SU-DHL-6 (cell line): ENCODE measurements around the gene NAT9.

ENCODE experiments used
- H2AFZ ChIP-seq: fragments of 200-600 bp; sonication (generic); 2 replicates; pipeline ENCODE4 v1.6.1; 2014; ENCODE audit warnings: low read depth, mild to moderate bottlenecking, moderate library complexity, mixed read lengths, antibody characterized with exemption, low read length; ENCODE audit not compliant: severe bottlenecking
- H3F3A ChIP-seq: fragments of 200-600 bp; shearing (Covaris generic); 2 replicates; pipeline ENCODE4 v1.6.0; 2016; ENCODE audit warnings: antibody characterized with exemption, mild to moderate bottlenecking; ENCODE audit not compliant: insufficient read depth
- H3K27ac ChIP-seq: fragments of 200-600 bp; sonication (generic); 2 replicates; pipeline ENCODE4 v1.5.1; 2016; ENCODE audit warnings: low read depth, mild to moderate bottlenecking, low read length, moderate library complexity, mixed read lengths
- H3K27me3 ChIP-seq: fragments of 200-600 bp; sonication (generic), shearing (Covaris generic); 2 replicates; pipeline ENCODE4 v1.6.0; 2014; ENCODE audit warnings: mild to moderate bottlenecking, low read length
- H3K36me3 ChIP-seq: fragments of 200-600 bp; sonication (generic); 2 replicates; pipeline ENCODE4 v1.6.1; 2014; ENCODE audit warnings: mild to moderate bottlenecking, low read length, mixed read lengths
- H3K4me2 ChIP-seq: fragments of 300-600, 200-600 bp; shearing (Covaris generic), sonication (generic); 2 replicates; pipeline ENCODE4 v1.6.0; 2014; ENCODE audit warnings: low read length, low read depth, mild to moderate bottlenecking; ENCODE audit not compliant: poor library complexity, severe bottlenecking
- H3K4me3 ChIP-seq: fragments of 200-600 bp; sonication (generic); 2 replicates; pipeline ENCODE4 v1.5.1; 2014; ENCODE audit warnings: antibody characterized with exemption, low read length, mild to moderate bottlenecking, mixed read lengths; ENCODE audit not compliant: insufficient read depth, poor library complexity, severe bottlenecking
- H3K79me2 ChIP-seq: fragments of 200-600 bp; sonication (generic); 2 replicates; pipeline ENCODE4 v1.6.1; 2014; ENCODE audit warnings: mild to moderate bottlenecking, low read length, moderate library complexity; ENCODE audit not compliant: insufficient read depth
- H3K9ac ChIP-seq: fragments of 200-600 bp; sonication (generic); 2 replicates; pipeline ENCODE4 v1.7.0; 2014; ENCODE audit warnings: mild to moderate bottlenecking, low read length
- H3K9me2 ChIP-seq: fragments of 200-600 bp; sonication (generic); replicated peaks from 2 replicates; pipeline ENCODE4 v1.6.1; 2014; ENCODE audit warnings: low read length; ENCODE audit not compliant: insufficient read depth
- H3K9me3 ChIP-seq: fragments of 200-600 bp; sonication (generic); 2 replicates; pipeline ENCODE4 v1.6.1; 2014; ENCODE audit warnings: low read length, mixed read lengths; ENCODE audit not compliant: insufficient read depth
- H4K20me1 ChIP-seq: fragments of 200-600 bp; sonication (generic); 2 replicates; pipeline ENCODE4 v1.6.1; 2014; ENCODE audit warnings: low read depth, mild to moderate bottlenecking, antibody characterized with exemption, low read length, moderate library complexity, mixed read lengths
- CTCF ChIP-seq: fragments of 200-600 bp; sonication (generic); IDR thresholded peaks from one replicate; pipeline ENCODE4 v1.5.1; 2017; ENCODE audit warnings: antibody characterized with exemption, mild to moderate bottlenecking, low read length, moderate library complexity; ENCODE audit not compliant: insufficient read depth, poor library complexity, severe bottlenecking
- EZH2phosphoT487 ChIP-seq: fragments of 200-600 bp; sonication (generic), shearing (Covaris generic); conservative IDR thresholded peaks from 2 replicates; pipeline ENCODE4 v1.6.1; 2018; ENCODE audit warnings: mild to moderate bottlenecking, antibody characterized with exemption, low read length, moderate library complexity, mixed read lengths

Gene NAT9

GRCh38 chr17:74756891-74757290, 19.3 kb downstream of the NAT9 start:
- Histone ChIP-seq H4K20me1 (no peaks in the 10 kb centered on the region; the same call in 1 of the 2 replicates), H3K9me3 (no peaks in the 10 kb centered on the region), H3K27me3 (no peaks in the 10 kb centered on the region), H3K27ac (no peak overlapping the region), H3K4me3 (no peak overlapping the region), H3K4me2 (no peak overlapping the region), H3K9me2 (no peaks in the 10 kb centered on the region), H3F3A (no peaks in the 10 kb centered on the region), H3K36me3 (no peaks in the 10 kb centered on the region), H3K79me2 (peaks cover 55% of the 10 kb centered on the region), H2AFZ (no peak overlapping the region), H3K9ac (no peak overlapping the region)
- no peak for TF ChIP-seq EZH2phosphoT487
- TF ChIP-seq CTCF = no peak

- Histone ChIP-seq H2AFZ (no peak overlapping the region), H3K9me3 (no peaks in the 10 kb centered on the region), H3K4me3 (no peak overlapping the region), H4K20me1 (no peaks in the 10 kb centered on the region; the same call in 1 of the 2 replicates), H3F3A (no peaks in the 10 kb centered on the region), H3K4me2 (no peak overlapping the region), H3K27me3 (no peaks in the 10 kb centered on the region), H3K79me2 (peaks cover 63% of the 10 kb centered on the region), H3K36me3 (no peaks in the 10 kb centered on the region), H3K27ac (no peak overlapping the region), H3K9ac (no peak overlapping the region), H3K9me2 (no peaks in the 10 kb centered on the region)
- TF ChIP-seq EZH2phosphoT487 (no peak), CTCF (no peak)
These were observed 20.6 kb downstream of the NAT9 start for GRCh38 chr17:74755533-74755932.

- H3K4me2 ChIP-seq = no peak overlapping the region
- no peak overlapping the region for H3K27ac ChIP-seq
- H3K36me3 ChIP-seq = no peaks in the 10 kb centered on the region
- TF ChIP-seq CTCF = no peak
- TF ChIP-seq EZH2phosphoT487 = no peak
- no peaks in the 10 kb centered on the region for H3K9me2 ChIP-seq
- no peaks in the 10 kb centered on the region; the same call in 1 of the 2 replicates for H4K20me1 ChIP-seq
- H2AFZ ChIP-seq = no peak overlapping the region
- no peaks in the 10 kb centered on the region for H3K9me3 ChIP-seq
- H3K79me2 ChIP-seq = peaks cover 64% of the 10 kb centered on the region
- no peaks in the 10 kb centered on the region for H3F3A ChIP-seq
- H3K27me3 ChIP-seq = no peaks in the 10 kb centered on the region
- no peak overlapping the region for H3K9ac ChIP-seq
- no peak overlapping the region for H3K4me3 ChIP-seq
These were observed 21.3 kb downstream of the NAT9 start for GRCh38 chr17:74754832-74755231.
